ENCODE data around the gene S1PR5. TPM values are rescaled to one million over a fixed set of nuclear protein-coding genes. Genes with fewer than 3 reads are reported as not detected.

S1PR5 gene
- total and polyA plus RNA-seq, 8 donors, result 0.20 to 1.8 (median 0.86) TPM

DNA sequence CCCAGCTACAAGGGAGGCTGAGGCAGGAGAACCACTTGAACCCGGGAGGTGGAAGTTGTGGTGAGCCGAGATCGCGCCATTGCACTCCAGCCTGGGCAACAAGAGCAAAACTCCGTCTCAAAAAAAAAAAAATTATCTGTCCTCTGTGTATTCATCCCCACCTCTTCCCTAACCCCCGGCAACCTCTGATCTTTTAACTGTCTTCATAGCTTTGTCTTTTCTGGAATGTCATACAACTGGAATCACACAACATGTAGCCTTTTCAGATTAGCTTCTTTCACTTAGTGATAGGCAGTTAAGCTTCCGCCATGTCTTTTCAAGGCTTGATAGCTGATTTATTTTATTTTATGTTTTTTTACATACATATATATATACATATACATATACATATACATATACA, 8.4 kb upstream of the S1PR5 start:
- Histone ChIP-seq H3K27ac (no peak overlapping the region), H3K4me3 (no peak overlapping the region), H3K27me3 (peaks cover 0 to 24% of the 10 kb centered on the region in 2 donors), H3K36me3 (no peaks in the 10 kb centered on the region), H3K9me3 (no peaks in the 10 kb centered on the region), H3K4me1 (no peaks in the 10 kb centered on the region)
- intact Hi-C loops (cut with DNase I), result no loop called here
- TF ChIP-seq, protein P1, sequence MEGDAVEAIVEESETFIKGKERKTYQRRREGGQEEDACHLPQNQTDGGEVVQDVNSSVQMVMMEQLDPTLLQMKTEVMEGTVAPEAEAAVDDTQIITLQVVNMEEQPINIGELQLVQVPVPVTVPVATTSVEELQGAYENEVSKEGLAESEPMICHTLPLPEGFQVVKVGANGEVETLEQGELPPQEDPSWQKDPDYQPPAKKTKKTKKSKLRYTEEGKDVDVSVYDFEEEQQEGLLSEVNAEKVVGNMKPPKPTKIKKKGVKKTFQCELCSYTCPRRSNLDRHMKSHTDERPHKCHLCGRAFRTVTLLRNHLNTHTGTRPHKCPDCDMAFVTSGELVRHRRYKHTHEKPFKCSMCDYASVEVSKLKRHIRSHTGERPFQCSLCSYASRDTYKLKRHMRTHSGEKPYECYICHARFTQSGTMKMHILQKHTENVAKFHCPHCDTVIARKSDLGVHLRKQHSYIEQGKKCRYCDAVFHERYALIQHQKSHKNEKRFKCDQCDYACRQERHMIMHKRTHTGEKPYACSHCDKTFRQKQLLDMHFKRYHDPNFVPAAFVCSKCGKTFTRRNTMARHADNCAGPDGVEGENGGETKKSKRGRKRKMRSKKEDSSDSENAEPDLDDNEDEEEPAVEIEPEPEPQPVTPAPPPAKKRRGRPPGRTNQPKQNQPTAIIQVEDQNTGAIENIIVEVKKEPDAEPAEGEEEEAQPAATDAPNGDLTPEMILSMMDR (IDR thresholded peaks at IDR 0.05), result no peak
- ATAC-seq (no peak), DNase-seq (no peak)

DNA sequence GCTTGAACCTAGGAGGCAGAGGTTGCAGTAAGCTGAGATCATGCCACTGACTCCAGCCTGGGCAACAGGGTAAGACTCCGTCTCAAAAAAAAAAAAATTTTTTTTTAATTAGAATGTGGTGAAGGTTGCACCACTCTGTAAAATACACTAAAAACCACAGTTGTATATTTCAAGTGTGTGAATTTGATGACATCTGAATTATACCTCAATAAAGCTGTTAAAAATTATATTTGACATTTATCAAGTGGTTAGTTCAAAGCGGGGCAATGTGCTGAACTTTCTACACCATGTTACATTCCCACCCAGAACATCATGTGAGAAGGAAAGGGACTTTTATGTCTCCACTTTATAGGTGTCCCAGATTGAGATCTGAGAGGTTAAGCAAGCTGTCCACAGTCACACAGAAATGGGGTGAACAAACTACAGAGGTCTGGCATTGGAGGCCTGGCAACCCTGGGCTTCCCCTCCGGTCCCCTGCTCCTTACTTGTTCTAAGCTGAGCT, 5.9 kb upstream of the S1PR5 start:
- H3K4me1 ChIP-seq, result peaks cover 0 to 6% of the 10 kb centered on the region in 2 donors
- intact Hi-C loops (cut with DNase I), result no loop called here
- DNase-seq (no peak), ATAC-seq (no peak)
- H3K9me3 ChIP-seq, result no peaks in the 10 kb centered on the region
- TF ChIP-seq, protein P1 (IDR thresholded peaks at IDR 0.05), result no peak
- no peak overlapping the region for H3K4me3 ChIP-seq
- peaks cover 16 to 49% of the 10 kb centered on the region in 2 donors for H3K27me3 ChIP-seq
- no peak overlapping the region for H3K27ac ChIP-seq
- no peaks in the 10 kb centered on the region for H3K36me3 ChIP-seq

DNA sequence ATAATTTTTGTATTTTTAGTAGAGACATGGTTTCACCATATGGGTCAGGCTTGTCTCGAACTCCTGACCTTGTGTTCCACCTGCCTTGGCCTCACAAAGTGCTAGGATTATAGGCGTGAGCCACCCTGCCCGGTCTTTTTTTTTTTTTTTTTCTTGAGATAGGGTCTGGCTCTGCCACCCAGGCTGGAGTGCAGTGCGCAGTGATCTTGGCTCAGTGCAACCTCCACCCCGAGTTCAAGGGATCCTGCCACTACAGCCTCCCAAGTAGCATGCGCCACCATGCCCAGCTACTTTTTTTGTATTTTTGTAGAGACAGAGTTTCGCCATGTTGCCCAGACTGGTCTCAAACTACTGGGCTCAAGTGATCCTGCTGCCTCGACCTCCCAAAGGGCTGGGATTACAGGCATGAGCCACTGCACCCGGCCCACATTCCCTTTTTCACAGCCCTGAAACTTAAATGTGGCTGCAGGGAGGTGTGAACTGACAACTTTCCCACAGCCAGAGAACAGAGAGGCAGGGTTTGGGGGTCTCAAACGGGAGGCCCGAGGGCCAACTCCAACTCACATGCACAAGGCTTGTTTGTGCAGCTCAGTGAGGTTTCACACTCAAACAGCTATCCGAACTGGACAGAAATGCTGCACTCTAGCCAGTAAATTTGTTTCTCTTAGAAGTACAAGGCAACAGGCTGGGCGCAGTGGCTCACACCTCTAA, 4.4 kb upstream of the S1PR5 start:
- TF ChIP-seq, protein P1 (IDR thresholded peaks at IDR 0.05), result no peak
- H3K4me3 ChIP-seq, result no peak overlapping the region
- no peak overlapping the region for H3K27ac ChIP-seq
- H3K4me1 ChIP-seq, result peaks cover 11 to 19% of the 10 kb centered on the region in 2 donors
- no peaks in the 10 kb centered on the region for H3K36me3 ChIP-seq
- intact Hi-C loops (cut with DNase I), result no loop called here
- H3K27me3 ChIP-seq, result peaks cover 30 to 65% of the 10 kb centered on the region in 2 donors
- no peak for ATAC-seq
- no peaks in the 10 kb centered on the region for H3K9me3 ChIP-seq
- no peak for DNase-seq

DNA sequence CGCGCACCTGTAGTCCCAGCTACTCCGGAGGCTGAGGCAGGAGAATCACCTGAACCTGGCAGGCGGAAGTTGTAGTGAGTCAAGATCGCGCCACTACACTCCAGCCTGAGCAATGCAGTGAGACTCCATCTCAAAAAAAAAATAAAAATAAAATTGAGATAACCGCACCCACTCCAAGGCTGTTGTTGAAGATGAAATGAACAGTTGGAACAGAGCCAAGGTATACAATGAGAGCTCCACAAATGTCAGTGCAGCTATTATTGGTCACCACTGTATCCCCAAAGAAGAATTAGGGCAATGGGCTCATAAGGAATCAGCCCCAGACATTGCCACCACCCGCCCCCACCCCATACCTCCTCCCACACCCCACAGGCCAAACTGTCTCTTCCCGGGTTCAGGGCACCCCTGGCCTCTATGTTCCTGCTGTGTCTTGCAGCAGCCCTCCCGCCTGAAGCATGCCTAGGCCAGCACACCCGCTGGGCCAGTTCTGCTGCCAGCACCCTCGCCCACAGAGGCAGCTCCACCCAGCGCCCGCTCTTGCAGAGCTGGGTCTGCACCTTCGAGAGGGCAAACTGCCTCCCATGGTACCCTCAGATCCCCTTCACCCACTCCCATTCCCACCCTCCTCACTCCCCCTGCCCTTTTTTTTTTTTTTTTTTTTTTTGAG, 3.5 kb upstream of the S1PR5 start:
- Histone ChIP-seq H3K4me1 (peaks cover 11 to 19% of the 10 kb centered on the region in 2 donors), H3K27ac (no peak overlapping the region), H3K4me3 (no peak overlapping the region), H3K27me3 (peaks cover 32 to 73% of the 10 kb centered on the region in 2 donors), H3K36me3 (no peaks in the 10 kb centered on the region), H3K9me3 (no peaks in the 10 kb centered on the region)
- DNase-seq (no peak), ATAC-seq (no peak)
- TF ChIP-seq, protein P1 (IDR thresholded peaks at IDR 0.05), result no peak
- intact Hi-C loops (cut with DNase I), result no loop called here

DNA sequence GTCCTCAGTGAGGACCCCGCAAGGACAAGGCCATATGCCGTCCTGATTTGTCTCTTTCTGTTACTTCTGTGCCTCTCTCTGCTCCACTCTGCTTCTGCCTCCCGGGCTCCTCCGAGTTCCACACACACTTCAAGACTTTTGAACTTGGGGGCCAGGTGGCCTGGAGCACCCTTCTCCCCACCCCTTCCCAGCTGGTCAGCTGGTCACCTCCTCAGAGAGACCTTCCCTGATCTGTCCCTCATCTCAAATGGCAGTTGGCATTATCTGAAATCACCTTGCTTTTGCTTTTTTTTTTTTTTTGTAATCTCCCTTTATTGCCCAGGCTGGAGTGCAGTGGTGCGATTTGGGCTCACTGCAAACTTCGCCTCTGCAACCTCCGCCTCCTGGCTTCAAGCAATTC, 2.2 kb upstream of the S1PR5 start:
- Histone ChIP-seq H3K36me3 (no peaks in the 10 kb centered on the region), H3K4me3 (no peak overlapping the region), H3K27ac (no peak overlapping the region), H3K4me1 (peaks cover 11 to 24% of the 10 kb centered on the region in 2 donors), H3K9me3 (no peaks in the 10 kb centered on the region), H3K27me3 (peaks cover 42 to 87% of the 10 kb centered on the region in 2 donors)
- TF ChIP-seq, protein P1 (IDR thresholded peaks at IDR 0.05), result no peak
- DNase-seq (no peak), ATAC-seq (no peak)
- intact Hi-C loops (cut with DNase I), result no loop called here

All from left lung (tissue), 10 donors.